Panc1 (cell line): Measurements from ENCODE around the gene NDUFB11.

Experiments used
- CTCF ChIP-seq: fragments of 450-650 bp; IDR thresholded peaks from 2 replicates; pipeline ENCODE4 v1.5.1; 2017; ENCODE audit warnings: mild to moderate bottlenecking
- POLR2AphosphoS5 ChIP-seq: IDR thresholded peaks from 2 replicates; pipeline ENCODE4 v1.6.1; 2012; ENCODE audit warnings: mild to moderate bottlenecking, low read depth, low read length, moderate library complexity

DNA sequence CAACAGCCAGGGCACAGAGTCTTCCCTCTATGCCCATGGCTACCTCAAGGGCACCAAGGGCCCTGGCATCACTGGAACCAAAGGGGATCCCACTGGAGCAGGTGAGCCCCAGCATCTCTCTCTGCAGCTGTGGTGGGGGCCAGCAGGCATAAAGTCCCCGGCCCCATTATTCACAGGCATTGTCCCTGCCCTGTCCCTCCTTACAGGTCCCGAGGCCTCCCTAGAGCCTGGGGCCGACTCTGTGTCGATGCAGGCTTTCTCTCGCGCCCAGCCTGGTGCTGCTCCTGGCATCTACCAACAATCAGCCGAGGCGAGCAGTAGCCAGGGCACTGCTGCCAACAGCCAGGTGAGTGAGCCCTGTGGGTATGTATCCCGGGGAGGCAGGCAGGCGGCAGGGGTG lies 36.8 kb upstream of the NDUFB11 start:
- TF ChIP-seq POLR2AphosphoS5 (no peak), CTCF (no peak)
